Stimulated activated CD8-positive, alpha-beta memory T cell treated with anti-CD3 and anti-CD28 coated beads, Interleukin-7, amount 100 ng/mL, for 24 hours (primary cell): ENCODE results near the gene ADSS1.

Source experiments
- DNase-seq: peaks from one replicate; pipeline ENCODE4 v3.0.0-alpha.2; 2020; ENCODE audit warnings: low read depth

Gene ADSS1

GRCh38 chr14:104700225-104700651 is 23.8 kb upstream of the ADSS1 start:
- no peak for DNase-seq

GRCh38 chr14:104700747-104701217 is 23.2 kb upstream of the ADSS1 start:
- DNase-seq = no peak

- no peak for DNase-seq
Observed at GRCh38 chr14:104701383-104702076, 22.5 kb upstream of the ADSS1 start.

GRCh38 chr14:104702106-104702505 is 21.9 kb upstream of the ADSS1 start:
- DNase-seq = no peak

- no peak for DNase-seq
Observed at GRCh38 chr14:104702673-104703072, 21.4 kb upstream of the ADSS1 start.

GRCh38 chr14:104703269-104703668 is 20.8 kb upstream of the ADSS1 start:
- DNase-seq = no peak

GRCh38 chr14:104704252-104704651 is 19.8 kb upstream of the ADSS1 start:
- no peak for DNase-seq

- DNase-seq = no peak
Observed at GRCh38 chr14:104705340-104706047, 18.5 kb upstream of the ADSS1 start.

GRCh38 chr14:104706733-104707607 is 17.1 kb upstream of the ADSS1 start:
- DNase-seq = no peak

GRCh38 chr14:104707608-104708595 is 16.1 kb upstream of the ADSS1 start:
- DNase-seq = no peak

GRCh38 chr14:104708606-104709268 is 15.3 kb upstream of the ADSS1 start:
- DNase-seq = peak; percentile 58

- no peak for DNase-seq
Observed at GRCh38 chr14:104709387-104710039, 14.5 kb upstream of the ADSS1 start.

- DNase-seq = no peak
Observed at GRCh38 chr14:104710071-104710735, 13.8 kb upstream of the ADSS1 start.

- no peak for DNase-seq
Observed at GRCh38 chr14:104712881-104713734, 10.9 kb upstream of the ADSS1 start.

- DNase-seq = no peak
Observed at GRCh38 chr14:104714066-104714465, 10.0 kb upstream of the ADSS1 start.

- DNase-seq = no peak
Observed at GRCh38 chr14:104714681-104715080, 9.3 kb upstream of the ADSS1 start.

- no peak for DNase-seq
Observed at GRCh38 chr14:104715416-104715815, 8.6 kb upstream of the ADSS1 start.

- DNase-seq = no peak
Observed at GRCh38 chr14:104715871-104716270, 8.2 kb upstream of the ADSS1 start.

GRCh38 chr14:104717137-104717536 is 6.9 kb upstream of the ADSS1 start:
- no peak for DNase-seq
